ENCODE measurements around the gene L2HGDH. TPM values are rescaled to one million over a fixed set of nuclear protein-coding genes. Genes with fewer than 3 reads are reported as not detected.

L2HGDH gene
- total and polyA plus RNA-seq, 9 of the 15 experiments (the other 6 are each of a cell fraction or from before 2014, with no cell fraction given): 1.7 to 16.1 (median 10.5) TPM

DNA sequence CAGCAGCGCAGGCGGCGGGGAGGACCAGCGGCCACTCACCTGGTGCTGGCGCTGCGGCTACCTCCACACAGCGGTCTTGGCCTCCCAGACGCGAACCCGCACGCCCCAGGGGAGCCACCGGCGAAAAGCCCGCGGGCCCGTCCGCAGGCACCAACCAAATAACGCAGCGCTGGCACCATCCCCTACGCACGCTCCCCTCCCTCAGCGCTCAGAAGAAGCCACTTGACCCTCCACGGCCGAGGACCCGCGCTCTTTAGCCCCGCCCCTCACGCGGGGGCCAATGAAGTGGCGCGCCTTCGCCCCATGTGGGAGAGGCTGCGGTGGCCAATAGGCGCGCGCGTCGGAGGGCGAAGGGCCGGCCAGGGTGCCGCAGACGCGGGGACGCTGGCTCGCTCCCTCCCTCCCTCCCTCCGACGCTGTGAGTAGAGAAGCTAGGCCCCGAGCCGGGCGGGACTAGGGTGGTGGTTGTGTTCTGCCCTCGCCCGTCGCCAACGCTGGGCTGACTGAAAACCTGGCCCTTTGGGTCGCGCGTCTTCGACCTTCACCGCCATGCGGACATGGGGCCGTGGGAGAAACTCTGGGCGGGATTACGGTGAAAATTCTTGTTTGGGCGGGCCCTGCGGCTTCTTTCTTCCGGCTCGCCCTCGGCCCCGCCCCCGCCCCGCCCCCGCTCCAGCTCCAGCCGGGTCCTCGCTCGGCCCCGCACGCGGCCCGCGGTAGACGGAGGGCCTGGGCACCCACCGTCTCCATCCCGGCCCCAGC lies at the start of gene L2HGDH, which contains the start of gene DMAC2L (continued):
- TF ChIP-seq, protein P1, sequence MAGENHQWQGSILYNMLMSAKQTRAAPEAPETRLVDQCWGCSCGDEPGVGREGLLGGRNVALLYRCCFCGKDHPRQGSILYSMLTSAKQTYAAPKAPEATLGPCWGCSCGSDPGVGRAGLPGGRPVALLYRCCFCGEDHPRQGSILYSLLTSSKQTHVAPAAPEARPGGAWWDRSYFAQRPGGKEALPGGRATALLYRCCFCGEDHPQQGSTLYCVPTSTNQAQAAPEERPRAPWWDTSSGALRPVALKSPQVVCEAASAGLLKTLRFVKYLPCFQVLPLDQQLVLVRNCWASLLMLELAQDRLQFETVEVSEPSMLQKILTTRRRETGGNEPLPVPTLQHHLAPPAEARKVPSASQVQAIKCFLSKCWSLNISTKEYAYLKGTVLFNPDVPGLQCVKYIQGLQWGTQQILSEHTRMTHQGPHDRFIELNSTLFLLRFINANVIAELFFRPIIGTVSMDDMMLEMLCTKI (IDR thresholded peaks at IDR 0.05; ENCODE audit: partially characterized antibody): no peak
- TF ChIP-seq RCOR1 (IDR thresholded peaks at IDR 0.05; ENCODE audit: borderline replicate concordance in 1 of 2, low read depth in 2 of 2, low read length in 2 of 2) (peak in 1 of 2 experiments; percentile 45; a peak in 1 of 4 replicates), ZNF41 (CRISPR knock-in tag; conservative IDR thresholded peaks at IDR 0.05) (no peak), ZNF785 (CRISPR knock-in tag; IDR thresholded peaks at IDR 0.05) (no peak), FOXK2 (conservative IDR thresholded peaks at IDR 0.05 in 1 of 2, IDR thresholded peaks at IDR 0.05 in 1 of 2; ENCODE audit: low read depth in 2 of 2) (no peak), RBM22 (IDR thresholded peaks at IDR 0.05; ENCODE audit: low read depth, low read length, poor library complexity, severe bottlenecking) (peak; percentile 68), ZNF143 (CRISPR knock-in tag; IDR thresholded peaks at IDR 0.05) (no peak), FOXP1 (CRISPR knock-in tag; IDR thresholded peaks at IDR 0.05) (no peak), NFIX (CRISPR knock-in tag; IDR thresholded peaks at IDR 0.05; ENCODE audit: low read depth) (no peak), ZNF76 (CRISPR knock-in tag; IDR thresholded peaks at IDR 0.05; ENCODE audit: borderline replicate concordance) (no peak), MEIS2 (IDR thresholded peaks at IDR 0.05; ENCODE audit: partially characterized antibody) (no peak), PHF8 (IDR thresholded peaks at IDR 0.05; ENCODE audit: borderline replicate concordance, low read length) (peak; percentile 92), SMARCB1 (IDR thresholded peaks at IDR 0.05; ENCODE audit: insufficient read length, low read depth) (no peak), ZNF239 (CRISPR knock-in tag; IDR thresholded peaks at IDR 0.05) (no peak)
- TF ChIP-seq, protein P2, sequence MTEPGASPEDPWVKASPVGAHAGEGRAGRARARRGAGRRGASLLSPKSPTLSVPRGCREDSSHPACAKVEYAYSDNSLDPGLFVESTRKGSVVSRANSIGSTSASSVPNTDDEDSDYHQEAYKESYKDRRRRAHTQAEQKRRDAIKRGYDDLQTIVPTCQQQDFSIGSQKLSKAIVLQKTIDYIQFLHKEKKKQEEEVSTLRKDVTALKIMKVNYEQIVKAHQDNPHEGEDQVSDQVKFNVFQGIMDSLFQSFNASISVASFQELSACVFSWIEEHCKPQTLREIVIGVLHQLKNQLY (CRISPR knock-in tag; conservative IDR thresholded peaks at IDR 0.05): no peak
- TF ChIP-seq, protein P3, sequence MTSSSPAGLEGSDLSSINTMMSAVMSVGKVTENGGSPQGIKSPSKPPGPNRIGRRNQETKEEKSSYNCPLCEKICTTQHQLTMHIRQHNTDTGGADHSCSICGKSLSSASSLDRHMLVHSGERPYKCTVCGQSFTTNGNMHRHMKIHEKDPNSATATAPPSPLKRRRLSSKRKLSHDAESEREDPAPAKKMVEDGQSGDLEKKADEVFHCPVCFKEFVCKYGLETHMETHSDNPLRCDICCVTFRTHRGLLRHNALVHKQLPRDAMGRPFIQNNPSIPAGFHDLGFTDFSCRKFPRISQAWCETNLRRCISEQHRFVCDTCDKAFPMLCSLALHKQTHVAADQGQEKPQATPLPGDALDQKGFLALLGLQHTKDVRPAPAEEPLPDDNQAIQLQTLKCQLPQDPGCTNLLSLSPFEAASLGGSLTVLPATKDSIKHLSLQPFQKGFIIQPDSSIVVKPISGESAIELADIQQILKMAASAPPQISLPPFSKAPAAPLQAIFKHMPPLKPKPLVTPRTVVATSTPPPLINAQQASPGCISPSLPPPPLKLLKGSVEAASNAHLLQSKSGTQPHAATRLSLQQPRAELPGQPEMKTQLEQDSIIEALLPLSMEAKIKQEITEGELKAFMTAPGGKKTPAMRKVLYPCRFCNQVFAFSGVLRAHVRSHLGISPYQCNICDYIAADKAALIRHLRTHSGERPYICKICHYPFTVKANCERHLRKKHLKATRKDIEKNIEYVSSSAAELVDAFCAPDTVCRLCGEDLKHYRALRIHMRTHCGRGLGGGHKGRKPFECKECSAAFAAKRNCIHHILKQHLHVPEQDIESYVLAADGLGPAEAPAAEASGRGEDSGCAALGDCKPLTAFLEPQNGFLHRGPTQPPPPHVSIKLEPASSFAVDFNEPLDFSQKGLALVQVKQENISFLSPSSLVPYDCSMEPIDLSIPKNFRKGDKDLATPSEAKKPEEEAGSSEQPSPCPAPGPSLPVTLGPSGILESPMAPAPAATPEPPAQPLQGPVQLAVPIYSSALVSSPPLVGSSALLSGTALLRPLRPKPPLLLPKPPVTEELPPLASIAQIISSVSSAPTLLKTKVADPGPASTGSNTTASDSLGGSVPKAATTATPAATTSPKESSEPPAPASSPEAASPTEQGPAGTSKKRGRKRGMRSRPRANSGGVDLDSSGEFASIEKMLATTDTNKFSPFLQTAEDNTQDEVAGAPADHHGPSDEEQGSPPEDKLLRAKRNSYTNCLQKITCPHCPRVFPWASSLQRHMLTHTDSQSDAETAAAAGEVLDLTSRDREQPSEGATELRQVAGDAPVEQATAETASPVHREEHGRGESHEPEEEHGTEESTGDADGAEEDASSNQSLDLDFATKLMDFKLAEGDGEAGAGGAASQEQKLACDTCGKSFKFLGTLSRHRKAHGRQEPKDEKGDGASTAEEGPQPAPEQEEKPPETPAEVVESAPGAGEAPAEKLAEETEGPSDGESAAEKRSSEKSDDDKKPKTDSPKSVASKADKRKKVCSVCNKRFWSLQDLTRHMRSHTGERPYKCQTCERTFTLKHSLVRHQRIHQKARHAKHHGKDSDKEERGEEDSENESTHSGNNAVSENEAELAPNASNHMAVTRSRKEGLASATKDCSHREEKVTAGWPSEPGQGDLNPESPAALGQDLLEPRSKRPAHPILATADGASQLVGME (CRISPR knock-in tag; IDR thresholded peaks at IDR 0.05): no peak
- TF ChIP-seq, protein P4, sequence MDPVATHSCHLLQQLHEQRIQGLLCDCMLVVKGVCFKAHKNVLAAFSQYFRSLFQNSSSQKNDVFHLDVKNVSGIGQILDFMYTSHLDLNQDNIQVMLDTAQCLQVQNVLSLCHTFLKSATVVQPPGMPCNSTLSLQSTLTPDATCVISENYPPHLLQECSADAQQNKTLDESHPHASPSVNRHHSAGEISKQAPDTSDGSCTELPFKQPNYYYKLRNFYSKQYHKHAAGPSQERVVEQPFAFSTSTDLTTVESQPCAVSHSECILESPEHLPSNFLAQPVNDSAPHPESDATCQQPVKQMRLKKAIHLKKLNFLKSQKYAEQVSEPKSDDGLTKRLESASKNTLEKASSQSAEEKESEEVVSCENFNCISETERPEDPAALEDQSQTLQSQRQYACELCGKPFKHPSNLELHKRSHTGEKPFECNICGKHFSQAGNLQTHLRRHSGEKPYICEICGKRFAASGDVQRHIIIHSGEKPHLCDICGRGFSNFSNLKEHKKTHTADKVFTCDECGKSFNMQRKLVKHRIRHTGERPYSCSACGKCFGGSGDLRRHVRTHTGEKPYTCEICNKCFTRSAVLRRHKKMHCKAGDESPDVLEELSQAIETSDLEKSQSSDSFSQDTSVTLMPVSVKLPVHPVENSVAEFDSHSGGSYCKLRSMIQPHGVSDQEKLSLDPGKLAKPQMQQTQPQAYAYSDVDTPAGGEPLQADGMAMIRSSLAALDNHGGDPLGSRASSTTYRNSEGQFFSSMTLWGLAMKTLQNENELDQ (CRISPR knock-in tag; IDR thresholded peaks at IDR 0.05; ENCODE audit: borderline replicate concordance): no peak
